ENCODE measurements around the gene BCAS3.
"Not testable (repeated sequence)": the region's sequence is repeated elsewhere in the genome, so short reads cannot be mapped to it uniquely, and the experiment has no call there.

Gene BCAS3

DNA sequence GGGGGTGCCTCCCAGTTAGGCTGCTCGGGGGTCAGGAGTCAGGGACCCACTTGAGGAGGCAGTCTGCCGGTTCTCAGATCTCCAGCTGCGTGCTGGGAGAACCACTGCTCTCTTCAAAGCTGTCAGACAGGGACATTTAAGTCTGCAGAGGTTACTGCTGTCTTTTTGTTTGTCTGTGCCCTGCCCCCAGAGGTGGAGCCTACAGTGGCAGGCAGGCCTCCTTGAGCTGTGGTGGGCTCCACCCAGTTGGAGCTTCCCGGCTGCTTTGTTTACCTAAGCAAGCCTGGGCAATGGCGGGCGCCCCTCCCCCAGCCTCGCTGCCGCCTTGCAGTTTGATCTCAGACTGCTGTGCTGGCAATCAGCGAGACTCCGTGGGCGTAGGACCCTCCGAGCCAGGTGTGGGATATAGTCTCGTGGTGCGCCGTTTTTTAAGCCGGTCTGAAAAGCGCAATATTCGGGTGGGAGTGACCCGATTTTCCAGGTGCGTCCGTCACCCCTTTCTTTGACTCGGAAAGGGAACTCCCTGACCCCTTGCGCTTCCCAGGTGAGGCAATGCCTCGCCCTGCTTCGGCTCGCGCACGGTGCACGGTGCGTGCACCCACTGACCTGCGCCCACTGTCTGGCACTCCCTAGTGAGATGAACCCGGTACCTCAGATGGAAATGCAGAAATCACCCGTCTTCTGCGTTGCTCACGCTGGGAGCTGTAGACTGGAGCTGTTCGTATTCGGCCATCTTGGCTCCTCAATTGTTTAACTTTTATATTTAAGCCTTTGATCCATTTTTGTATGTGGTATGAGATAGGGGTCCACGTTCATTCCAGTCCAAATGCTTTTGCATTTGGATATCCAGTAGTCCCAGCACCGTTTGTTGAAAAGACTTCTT is 209.3 kb downstream of the BCAS3 start:
- not testable (repeated sequence) for DNase-seq (ENCODE audit: low spot score)

DNA sequence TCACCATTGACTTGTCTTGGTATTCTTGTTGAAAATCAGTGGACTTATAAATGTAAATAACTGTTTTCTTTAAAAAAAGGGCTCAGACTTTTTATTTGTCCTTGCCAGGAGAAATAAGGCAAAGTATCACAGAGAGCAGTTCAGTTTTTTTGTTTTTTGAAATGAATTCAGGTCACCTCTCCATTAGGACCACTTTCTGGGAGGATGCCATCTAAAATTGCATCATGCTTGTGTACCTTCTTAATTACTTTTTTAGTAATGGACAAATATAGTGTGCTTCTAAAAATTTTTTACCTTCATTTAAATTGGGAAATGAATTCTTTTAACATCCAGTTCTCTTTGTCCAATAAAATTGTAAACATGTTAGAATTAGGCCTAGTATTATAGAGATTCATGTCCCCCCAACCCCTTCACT is 210.0 kb downstream of the BCAS3 start:
- DNase-seq (ENCODE audit: low spot score) = no peak

DNA sequence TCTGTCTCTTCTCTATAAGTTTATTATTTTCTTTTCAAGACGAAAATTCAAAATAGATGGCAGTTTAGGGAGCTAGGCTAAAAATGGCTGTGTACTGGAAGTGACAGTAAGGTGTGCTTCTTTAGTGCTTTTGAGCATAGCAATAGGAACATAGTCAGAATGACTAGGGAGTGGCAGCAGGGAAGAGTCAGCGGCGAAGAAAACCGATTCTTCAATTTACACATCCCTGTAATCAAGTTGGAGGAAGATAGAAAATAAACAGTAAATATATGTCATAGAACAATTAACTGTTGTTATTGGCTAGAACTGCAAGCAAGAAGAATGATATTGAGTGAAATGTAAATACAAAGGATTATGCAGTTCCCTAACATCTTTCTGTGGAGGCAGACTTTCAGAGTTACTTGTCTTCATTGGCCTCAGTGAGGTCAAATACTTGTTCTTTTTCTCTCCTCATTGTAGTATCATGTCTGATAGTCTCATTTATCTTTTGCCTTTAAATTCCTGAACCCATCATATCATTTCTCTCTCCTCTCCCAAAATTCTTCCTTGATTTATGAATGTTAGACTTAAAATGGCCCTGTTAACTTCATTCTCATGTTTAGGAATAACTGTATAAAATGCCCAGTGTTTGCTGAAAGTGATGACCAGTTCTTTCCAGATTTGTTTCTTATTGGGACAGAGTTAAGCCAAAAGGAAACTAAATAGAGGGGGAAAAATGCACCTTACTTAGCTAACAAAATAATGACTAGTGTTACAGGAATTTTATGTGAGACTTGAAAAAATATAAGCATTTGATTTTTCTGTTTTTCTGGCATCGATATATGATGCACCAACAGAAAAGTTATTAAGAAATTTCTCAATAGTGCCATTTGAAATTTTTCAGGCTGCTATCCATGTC is 211.4 kb downstream of the BCAS3 start:
- DNase-seq (ENCODE audit: low spot score) = no peak

DNA sequence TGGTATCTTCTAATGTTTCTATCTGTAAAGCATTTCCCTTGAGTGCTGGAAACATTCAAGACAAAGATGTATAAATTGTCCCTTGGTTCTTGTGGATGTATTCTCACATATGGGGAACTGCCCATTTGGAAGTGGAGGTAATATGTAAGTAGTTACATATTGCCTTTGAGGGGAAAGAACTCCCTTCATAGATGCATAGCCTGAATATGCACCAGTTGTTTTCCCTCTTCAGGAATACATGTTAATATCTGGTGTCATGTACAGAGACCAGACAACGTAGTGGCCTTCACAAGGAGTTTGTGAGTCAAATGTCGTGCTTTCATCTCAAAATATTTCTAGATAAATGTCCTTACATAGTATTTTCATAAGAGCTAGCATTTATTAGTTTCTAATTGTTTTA is 213.5 kb downstream of the BCAS3 start:
- no peak for DNase-seq (ENCODE audit: low spot score)

DNA sequence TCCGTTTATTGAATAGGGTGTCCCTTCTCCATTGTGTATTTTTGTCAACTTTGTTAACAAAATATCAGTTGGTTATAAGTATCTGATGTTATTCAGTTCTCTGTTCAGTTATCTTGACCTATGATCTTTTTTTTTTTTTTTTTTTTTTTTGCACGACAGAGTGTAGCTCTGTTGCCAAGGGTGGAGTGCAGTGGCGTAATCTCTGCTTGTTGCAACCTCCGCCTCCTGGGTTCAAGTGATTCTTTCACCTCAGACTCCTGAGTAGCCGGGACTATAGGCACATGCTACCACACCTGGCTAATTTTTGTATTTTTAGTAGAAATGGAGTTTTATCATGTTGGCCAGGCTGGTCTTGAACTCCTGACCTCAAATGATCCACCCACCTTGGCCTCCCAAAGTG is 215.8 kb downstream of the BCAS3 start:
- DNase-seq (ENCODE audit: low spot score) = no peak

DNA sequence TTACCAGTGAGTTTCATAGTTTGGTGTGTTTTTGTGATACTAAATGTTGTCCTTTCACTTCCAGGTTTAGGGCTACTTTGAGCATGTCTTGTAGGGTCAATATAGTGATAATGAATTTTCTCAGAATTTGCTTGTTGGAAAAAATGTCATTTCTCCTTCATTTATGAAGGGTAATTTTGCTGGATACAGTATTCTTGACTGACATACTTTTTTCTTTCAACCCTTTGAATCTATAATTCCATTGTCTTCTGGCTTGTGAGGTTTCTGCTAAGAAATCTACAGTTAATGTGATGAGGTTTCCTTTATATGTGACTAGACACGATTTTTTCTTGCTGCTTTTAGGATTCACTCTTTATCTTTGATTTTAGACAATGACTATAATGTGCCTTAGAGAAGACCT is 219.3 kb downstream of the BCAS3 start:
- DNase-seq (ENCODE audit: low spot score) = no peak

DNA sequence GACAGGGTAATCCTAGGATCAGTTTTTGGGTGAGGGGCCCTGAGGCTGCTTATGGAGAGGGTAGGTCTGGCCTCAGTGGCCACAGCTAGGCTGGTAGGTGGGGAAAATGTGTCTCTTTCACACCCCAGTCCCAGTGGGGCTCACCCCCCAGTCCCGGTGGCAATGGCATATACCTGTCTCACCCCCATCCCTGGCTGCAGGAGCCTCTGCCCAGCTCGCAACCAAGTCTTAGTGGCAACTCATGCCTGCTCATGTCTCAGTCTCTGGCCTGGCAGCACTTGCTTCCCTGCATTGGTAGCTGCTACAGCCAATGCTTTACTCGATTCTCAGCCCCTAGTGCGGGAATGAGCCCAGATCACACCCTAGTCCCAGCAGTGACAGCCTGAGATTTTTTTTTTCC is 221.5 kb downstream of the BCAS3 start:
- DNase-seq (ENCODE audit: low spot score) = no peak

DNA sequence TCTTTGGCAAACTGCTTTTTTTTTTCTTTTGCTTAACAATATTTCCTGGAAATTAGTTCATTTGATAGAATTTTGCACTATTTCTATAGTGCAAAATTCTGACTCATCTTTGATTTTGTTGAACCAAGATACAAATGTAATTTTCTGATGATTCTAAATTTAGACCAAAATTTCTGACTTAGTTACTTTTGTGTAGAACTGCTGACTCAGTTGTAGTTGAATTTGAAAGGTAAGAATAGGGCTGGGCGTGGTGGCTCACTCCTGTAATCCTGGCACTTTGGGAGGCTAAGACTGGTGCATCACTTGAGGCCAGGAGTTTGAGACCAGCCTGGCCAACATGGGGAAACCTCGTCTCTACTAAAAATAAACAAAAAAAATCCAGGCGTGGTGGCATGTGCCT is 223.0 kb downstream of the BCAS3 start:
- DNase-seq (ENCODE audit: low spot score) = no peak

DNA sequence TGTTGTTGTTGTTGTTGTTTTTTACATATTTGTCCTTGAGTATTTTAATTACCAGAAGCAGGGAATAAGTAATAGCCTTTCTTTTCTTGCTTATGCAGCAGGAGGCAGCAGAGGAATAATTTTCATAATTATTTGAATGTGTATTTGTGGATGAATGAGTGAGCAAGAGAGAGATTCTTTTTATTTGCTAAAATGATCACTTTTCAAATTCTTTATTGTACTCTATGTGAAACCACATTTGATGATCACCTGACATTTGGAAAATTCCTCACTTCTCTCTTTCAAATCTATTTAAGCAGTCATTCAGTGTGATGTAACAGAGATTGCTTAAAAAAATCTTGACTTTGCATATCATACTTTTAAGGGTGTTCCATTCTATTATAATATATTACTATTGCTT is 223.6 kb downstream of the BCAS3 start:
- no peak for DNase-seq (ENCODE audit: low spot score)

DNA sequence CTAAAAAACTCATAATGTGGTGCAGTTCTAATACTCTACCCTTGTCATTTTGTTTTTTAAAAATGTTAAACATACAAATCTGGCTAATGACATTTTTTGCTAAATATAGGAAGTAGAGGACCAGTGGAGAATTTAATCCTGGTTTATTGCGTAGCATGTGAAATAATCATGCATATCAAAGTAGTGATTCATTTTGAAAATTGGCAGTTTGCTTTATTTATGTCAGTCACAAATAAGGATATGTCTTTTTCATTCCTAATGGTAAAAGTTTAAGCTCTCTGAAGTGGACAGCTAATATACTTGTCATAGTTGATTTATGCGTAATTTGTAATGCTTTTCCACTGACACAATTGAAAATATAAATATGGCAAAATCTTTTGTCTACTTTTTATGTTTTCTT is 224.2 kb downstream of the BCAS3 start:
- no peak for DNase-seq (ENCODE audit: low spot score)

DNA sequence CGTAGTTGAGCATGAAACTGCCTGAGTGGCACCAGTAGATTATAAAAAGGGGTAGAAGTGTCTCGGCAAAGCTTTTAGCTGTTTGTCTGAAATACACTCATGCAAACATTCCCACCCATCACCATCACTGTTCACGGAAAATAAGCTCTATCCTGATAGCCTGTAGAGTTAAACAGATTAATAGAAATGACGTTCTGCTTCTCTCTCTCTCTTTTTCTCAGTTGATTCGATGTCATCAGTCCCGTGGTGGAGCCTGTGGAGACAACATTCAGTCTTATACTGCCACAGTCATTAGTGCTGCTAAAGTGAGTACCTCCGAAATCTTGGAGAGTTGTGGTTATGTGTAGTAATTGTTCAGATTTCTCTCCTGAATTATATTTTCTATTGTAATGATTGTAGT is 224.7 kb downstream of the BCAS3 start:
- DNase-seq (ENCODE audit: low spot score) = no peak

DNA sequence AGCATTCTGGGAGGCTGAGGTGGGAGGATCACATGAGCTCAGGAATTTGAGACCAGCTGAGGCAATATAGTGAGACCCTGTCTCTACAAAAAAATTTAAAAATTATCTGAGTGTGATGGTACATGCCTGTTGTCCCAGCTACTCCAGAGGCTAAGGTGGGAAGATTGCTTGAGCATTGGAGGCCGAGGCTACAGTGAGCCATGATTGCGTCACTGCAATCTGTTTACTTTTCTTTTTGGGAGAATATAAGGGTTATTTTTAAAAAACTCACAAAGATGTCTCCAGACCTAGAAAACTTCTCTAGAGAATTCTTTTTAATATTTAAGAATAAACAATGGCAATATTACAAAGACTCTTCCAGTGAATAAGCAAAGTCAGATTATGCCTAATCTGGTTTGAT is 226.9 kb downstream of the BCAS3 start:
- DNase-seq (ENCODE audit: low spot score) = no peak

DNA sequence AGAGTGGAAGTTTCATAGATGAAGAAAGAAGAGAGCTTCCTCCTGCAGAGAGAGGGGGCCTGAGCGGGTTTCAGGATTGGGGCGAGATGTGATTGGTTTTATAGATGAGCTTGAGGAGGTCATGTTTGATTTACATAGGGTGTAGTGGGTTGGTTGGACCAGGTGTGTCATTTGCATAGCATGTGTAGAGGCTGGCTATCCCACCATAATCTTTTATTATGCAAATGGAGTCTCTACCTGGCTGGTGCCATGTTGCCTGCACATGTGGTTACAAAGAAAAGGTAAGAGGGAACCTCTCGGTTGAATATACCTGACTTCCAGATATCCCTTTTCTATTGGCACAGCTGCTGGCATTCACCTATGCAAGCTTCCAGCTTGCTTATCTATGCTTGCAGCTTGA is 228.1 kb downstream of the BCAS3 start:
- no peak for DNase-seq (ENCODE audit: low spot score)

DNA sequence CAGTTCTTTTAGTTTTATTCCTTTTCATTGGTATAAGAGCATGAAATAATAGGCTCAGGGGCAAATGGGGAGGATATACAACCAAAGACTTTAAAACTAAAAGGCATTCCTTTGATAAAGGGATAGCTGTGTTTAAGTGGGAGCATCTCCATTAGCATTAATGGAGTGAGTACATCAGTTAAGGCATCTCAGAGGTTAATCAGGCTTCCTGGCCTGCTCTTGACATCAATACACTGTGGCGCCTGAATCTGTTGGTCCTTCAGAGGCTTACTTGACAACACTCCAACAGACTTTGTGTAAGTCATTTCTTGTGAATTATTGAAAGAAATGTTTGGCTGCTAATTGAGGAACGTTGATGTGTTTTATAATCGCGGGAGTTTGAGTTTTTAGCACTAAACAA is 230.7 kb downstream of the BCAS3 start:
- DNase-seq (ENCODE audit: low spot score) = no peak

DNA sequence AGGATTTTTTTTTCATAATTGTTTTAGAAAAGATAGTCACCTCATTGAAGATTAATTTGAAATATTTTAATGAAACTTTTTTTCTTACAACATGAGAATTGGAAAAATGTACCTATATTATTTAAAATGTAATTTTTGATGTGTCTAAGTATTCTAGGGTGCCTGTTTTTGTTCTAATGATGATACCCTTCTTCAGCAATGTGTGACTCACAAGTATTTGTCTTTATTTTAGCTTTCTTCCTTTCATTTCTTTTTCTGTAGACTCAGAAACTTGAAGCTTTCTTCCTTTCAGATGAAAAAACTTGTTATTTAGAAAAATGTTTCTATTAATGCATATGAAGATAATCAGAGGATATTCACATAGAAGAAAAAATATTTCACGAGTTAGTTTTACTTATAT is 231.8 kb downstream of the BCAS3 start:
- DNase-seq (ENCODE audit: low spot score) = no peak

DNA sequence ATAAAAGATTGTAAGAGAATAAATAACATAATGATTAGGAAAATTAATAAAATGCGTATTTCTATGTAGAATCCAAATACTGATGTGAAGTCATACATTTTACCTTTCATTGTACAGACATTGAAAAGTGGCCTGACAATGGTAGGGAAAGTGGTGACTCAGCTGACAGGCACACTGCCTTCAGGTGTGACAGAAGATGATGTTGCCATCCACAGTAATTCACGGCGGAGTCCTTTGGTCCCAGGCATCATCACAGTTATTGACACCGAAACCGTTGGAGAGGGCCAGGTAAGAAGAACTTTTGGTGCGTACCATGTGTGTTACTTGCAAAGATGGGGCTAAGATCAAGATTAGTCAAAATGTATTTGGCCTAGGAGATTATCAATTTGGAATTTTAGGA is 232.8 kb downstream of the BCAS3 start:
- DNase-seq (ENCODE audit: low spot score) = no peak

DNA sequence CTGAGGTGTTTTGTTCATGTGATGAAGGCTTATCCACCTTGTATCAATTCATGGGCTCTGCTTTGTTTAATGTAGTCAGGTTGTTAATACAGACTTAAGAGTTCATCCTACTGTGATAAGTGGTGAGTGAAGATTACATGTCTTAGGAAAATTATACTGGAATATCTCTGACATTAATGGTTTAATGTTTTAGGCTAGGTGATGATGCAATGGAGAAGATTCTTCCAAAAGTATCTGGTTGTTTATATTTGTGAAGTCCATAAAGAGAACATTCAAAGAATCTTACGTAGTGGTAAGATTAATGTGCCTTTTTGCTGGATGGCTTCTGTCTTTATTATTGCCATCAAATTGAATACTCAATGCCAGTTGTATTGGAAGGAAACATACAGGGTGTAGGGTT is 236.4 kb downstream of the BCAS3 start:
- no peak for DNase-seq (ENCODE audit: low spot score)

DNA sequence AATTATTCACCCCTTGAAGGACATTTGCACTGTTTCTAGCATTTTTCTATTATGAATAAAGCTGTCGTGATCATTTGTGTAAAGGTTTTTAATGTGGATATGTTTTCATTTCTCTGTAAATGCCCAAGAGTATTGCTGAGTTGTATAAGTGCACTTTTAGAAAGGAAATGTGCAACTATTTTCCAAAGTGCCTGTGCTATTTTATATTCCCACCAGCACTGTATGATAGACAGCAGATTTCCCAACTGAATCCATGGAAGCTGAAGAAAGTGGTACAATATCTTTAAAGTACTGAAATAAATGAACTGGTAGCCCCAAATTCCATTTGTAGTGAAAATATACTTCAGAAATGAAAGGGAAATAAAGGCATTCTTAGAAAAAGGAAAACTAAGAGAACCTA is 238.4 kb downstream of the BCAS3 start:
- no peak for DNase-seq (ENCODE audit: low spot score)

DNA sequence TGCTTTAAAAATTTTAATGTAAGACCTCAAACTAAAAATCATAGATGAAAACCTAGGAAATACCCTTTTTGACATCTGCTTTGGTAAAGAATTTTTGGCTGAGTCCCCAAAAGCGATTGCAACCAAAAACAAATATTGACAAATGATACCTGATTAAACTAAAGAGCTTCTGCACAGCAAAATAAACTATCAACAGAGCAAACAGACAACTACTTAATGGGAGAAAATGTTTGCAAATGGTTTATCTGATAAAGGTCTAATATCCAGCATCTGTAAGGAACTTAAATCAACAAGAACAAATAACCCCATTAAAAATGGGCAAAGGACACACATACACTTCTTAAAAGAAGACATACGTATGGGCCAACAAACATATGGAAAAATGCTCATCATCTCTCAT is 242.5 kb downstream of the BCAS3 start:
- DNase-seq (ENCODE audit: low spot score) = no peak

DNA sequence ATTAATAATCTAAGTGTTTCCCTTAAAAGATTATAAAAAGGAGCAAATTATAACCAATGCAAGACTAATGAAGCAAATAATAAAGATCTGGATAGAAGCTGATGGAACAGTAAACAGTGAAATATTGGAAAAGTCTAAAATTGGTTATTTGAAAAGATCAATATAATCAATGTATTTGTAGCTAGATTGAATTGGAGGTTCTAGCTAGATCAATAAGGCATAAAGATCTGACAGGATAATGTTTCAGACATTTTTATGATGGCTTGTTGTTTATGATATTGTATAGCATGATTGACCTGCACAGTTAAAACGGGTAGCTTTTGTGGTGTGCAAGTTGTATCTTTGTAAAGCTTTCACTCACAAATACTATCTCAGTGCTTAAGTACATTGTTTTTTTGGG is 245.3 kb downstream of the BCAS3 start:
- DNase-seq (ENCODE audit: low spot score) = no peak

DNA sequence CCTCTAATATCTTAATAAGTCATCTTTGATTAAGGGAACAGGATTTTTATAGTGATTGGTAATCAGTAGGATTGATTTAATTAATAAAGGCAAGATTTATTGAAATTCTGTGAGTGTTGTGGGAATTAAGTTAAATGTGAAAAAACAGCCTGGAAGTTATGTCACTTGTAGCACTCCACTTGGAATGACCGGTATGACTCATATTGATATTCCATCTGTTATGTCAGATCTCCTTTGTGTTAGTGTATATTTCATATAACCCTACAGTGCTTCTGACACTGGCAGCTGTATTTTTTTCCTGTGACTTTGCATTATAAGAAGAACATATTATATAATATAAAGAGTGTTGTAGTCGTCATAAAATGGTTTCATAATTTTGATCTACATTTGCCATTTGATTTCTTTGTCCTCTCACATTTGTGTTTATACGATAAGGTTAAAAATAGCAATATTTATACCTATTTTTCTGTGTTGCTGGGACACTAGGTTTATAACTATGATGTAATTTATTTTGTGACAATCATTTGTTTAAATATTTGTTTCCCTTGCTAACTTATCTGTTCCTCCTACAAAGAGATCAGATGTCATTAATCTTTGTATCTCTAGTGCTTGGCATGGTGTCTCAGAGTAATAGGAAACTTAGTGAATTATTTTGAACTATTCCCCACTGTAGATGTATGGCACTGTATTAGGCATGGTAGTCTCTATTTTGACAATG is 249.0 kb downstream of the BCAS3 start:
- DNase-seq (ENCODE audit: low spot score) = no peak

DNA sequence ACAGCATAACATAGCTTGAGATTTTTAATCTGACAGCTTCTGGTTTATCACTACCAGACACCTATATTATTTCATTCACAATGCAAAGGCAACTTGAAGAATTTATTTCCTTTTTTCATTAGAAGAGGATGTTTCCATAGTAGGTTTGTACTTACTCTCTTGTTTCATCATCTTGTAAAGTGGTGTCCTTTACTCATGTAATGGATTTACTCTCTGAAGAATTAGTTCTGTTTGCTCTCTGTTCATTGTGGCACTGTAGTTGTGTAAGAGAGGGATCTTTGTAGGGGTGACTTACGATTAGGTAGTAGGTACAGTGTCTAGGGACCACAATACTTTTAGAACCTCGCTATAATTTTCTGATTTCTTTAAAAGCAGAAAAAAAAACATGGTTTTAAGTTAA is 256.1 kb downstream of the BCAS3 start:
- DNase-seq (ENCODE audit: low spot score) = no peak

DNA sequence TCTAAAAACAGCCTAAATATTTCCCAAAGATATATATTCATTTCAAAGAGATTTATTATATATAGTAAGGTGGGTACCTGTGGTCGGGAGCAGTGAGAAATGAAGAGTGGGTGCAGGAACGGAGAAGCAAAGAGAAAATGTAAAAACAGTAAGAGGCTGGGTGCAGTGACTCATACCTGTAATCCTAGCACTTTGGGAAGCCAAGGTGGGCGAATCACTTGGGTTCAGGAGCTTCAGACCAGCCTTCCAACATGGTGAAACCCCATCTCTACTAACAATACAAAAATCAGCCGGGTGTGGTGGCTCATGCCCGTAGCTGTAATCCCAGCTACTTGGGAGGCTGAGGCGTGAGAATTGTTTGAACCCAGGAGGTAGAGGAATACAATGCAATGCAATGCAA is 257.1 kb downstream of the BCAS3 start:
- no peak for DNase-seq (ENCODE audit: low spot score)
